K562 treated with DMSO at 1 percent for 12 hours (cell line): ENCODE results near the gene BRAP. TPM values are rescaled to one million over a fixed set of nuclear protein-coding genes. Genes with fewer than 3 reads are reported as not detected.

Experiments
- total RNA-seq: library from RNA; unstranded; fragments of 300-600 nt; gene quantifications from 2 replicates; pipeline ENCODE4 v1.2.3, GENCODE V29; 2022; ENCODE audit not compliant: insufficient read depth

BRAP gene, protein sequence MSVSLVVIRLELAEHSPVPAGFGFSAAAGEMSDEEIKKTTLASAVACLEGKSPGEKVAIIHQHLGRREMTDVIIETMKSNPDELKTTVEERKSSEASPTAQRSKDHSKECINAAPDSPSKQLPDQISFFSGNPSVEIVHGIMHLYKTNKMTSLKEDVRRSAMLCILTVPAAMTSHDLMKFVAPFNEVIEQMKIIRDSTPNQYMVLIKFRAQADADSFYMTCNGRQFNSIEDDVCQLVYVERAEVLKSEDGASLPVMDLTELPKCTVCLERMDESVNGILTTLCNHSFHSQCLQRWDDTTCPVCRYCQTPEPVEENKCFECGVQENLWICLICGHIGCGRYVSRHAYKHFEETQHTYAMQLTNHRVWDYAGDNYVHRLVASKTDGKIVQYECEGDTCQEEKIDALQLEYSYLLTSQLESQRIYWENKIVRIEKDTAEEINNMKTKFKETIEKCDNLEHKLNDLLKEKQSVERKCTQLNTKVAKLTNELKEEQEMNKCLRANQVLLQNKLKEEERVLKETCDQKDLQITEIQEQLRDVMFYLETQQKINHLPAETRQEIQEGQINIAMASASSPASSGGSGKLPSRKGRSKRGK
- total RNA-seq: 8.2 and 26.5 TPM in 2 replicates

DNA sequence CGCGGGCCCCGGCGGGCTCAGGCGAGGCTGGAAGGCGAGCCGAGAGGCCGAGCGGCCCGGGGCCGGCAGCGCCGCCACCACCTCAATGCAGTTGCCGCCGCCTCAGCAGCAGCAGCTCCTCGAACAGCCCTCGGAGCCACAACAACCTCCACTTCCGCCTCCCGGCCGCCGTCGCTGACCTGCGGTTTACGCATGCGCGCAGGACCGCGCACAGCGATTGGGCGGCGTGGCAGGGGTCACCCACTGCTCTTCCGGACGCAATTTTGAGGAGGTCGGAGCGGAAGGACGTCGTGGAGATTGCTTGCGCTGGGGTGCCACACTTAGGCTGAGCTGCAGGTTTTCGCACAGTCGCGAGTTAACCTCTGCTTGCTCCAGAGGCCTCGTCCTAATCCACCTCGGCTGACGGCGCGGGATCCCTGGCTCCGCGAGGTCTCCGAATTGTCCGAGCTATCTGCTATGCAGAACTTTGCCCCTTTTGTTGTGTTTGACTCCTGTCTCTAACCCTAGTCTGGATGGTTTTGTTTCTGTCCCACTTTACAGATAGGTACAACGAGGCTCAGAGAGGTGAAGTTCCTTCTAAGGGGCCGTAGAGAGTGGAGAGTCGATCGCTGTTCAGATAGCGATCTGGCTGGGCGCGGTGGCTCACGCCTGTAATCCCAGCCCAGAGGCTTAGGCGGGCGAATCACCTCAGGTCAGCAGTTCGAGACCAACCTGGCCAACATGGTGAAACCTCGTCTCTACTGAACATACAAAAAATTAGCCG lies at the start of gene BRAP, which contains the start of gene ACAD10:
TSS of gene BRAP (minus strand) at position 146 of the 763 bp plus-strand sequence. CDS start 164 bp downstream, outside the sequence.
TSS of gene ACAD10 (plus strand) at position 243 of the 763 bp plus-strand sequence. CDS start 6,657 bp downstream, outside the sequence.

DNA sequence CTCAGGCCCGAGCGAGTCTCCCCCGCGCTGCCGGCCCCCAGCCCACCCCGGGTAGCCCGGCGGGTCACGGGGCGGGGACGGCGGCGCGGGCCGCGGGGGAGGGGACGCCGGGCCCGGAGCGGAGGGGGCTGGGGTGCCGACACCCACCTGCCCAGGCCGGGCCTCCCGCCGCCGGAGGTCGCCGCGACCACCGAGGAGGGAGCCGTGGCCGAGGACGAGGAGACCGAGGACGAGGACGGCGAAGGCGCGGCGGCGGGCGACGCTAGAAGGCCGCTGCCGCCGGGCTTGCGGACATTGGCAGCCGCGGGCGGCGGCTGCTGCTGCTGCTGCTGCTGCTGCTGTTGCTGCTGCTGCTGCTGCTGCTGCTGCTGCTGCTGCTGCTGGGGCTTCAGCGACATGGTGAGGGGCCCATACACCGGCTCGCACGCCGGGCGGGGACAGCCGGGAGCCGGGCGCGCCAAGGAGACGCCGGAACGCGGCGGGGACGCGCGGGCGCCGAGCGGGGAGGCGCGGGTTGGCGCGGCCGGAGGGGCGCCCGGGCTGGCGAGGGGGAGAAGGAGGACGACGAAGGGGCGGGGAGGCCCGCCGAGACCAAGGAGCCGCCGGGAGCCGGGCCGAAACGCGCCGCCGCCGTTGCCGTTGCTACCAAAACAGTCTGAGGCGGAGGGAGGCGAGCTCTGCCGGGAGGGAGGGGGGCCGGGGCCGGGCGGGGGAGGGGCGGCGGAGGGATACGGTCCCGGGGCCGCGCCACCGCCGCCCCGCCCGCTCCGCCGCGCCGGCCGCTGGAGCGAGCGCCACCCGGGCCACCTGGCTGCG lies 86.9 kb downstream of the BRAP start, which contains the start of gene ATXN2:
TSS of gene ATXN2 (minus strand) at position 679 of the 816 bp plus-strand sequence. CDS start at position 398, 281 bp downstream.

Other genes with a start within 250 kb of the BRAP start
- 22.8 and 59.7 TPM in 2 replicates for gene ATXN2, start 86.6 kb downstream of the BRAP start, total RNA-seq
- 8.4 and 20.0 TPM in 2 replicates for gene ACAD10, start 97 bp upstream of the BRAP start, total RNA-seq
- gene ALDH2, start 81.0 kb upstream of the BRAP start, total RNA-seq: 42.0 and 56.9 TPM in 2 replicates
- 24.3 and 34.2 TPM in 2 replicates for gene MAPKAPK5, start 156.3 kb upstream of the BRAP start, total RNA-seq